HG03521 (cell line): ENCODE measurements around the gene PLIN3.
"Not testable (repeated sequence)": the region's sequence is repeated elsewhere in the genome, so short reads cannot be mapped to it uniquely, and the experiment has no call there.

ENCODE experiments used
- ATAC-seq: cut with Tn5 transposase; IDR thresholded peaks from one replicate; pipeline ENCODE4 v1.9.1; 2021; ENCODE audit warnings: mild to moderate bottlenecking, moderate library complexity; ENCODE audit not compliant: unreplicated experiment

The PLIN3 gene

DNA sequence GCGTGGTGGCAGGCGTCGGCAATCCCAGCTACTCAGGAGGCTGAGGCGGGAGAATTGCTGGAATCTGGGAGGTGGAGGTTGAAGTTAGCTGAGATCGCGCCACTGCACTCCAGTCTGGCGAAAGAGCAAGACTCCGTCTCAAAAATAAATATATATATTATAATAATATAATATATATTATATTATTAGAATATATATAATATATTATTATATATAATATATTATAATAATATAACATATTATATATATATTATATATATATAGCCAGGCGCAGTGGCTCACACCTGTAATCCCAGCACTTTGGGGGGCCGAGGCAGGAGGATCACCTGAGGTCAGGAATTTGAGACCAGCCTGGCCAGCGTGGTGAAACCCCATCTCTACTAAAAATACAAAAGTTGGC lies 25.5 kb upstream of the PLIN3 start:
- ATAC-seq: not testable (repeated sequence)

GRCh38 chr19:4891066-4891465 lies 23.6 kb upstream of the PLIN3 start:
- no peak for ATAC-seq

- no peak for ATAC-seq
These were observed 21.8 kb upstream of the PLIN3 start for GRCh38 chr19:4889034-4889815.

DNA sequence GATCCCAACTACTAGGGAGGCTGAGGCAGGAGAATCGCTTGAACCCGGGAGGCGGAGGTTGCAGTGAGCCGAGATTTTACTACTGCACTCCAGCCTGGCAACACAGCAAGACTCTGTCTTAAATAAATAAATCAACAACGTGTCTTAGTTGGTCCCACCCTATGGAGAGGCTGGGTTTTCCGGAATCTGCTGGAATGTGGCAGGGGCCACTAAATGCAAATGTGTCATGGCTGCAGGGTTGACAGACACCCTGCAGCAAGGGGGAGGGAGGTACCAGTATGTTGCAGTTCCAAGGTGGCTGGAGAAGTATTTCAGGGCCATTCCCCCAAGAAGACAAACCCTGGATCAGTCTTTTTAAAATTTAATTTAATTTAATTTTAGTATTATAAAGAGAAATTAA lies 20.3 kb upstream of the PLIN3 start:
- not testable (repeated sequence) for ATAC-seq

- ATAC-seq: not testable (repeated sequence)
These were observed 17.5 kb upstream of the PLIN3 start for GRCh38 chr19:4884993-4885392.

DNA sequence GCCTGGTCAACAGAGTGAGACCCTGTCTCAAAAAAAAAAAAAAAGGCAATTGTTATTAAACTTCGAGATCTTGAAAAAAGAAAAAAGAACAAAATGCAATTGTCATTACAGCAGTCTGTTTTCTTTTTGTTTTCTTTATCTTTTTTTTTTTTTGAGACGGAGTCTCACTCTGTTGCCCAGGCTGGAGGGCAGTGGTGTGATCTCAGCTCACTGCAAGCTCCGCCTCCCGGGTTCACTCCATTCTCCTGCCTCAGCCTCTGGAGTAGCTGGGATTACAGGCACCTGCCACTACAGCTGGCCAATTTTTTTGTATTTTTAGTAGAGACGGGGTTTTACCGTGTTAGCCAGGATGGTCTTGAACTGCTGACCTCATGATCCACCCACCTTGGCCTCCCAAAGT lies 15.4 kb upstream of the PLIN3 start:
- ATAC-seq: not testable (repeated sequence)

DNA sequence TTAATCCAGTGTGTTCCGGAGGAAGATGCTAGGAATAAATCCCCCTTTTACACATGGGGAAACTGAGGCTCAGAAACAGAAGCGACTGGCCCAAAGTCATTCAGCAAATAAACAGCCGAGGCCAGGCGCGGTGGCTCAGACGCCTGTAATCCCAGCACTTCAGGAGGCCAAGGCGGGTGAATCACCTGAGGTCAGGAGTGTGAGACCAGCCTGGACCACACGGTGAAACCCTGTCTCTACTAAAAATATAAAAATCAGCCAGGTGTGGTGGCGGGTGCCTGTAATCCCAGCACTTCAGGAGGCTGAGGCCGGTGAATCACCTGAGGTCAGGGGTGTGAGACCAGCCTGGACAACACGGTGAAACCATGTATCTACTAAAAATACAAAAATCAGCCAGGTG lies 11.6 kb upstream of the PLIN3 start:
- ATAC-seq: no peak

- no peak for ATAC-seq
These were observed 11.1 kb upstream of the PLIN3 start for GRCh38 chr19:4878491-4878968.

GRCh38 chr19:4877753-4878490 lies 10.5 kb upstream of the PLIN3 start:
- ATAC-seq: no peak

DNA sequence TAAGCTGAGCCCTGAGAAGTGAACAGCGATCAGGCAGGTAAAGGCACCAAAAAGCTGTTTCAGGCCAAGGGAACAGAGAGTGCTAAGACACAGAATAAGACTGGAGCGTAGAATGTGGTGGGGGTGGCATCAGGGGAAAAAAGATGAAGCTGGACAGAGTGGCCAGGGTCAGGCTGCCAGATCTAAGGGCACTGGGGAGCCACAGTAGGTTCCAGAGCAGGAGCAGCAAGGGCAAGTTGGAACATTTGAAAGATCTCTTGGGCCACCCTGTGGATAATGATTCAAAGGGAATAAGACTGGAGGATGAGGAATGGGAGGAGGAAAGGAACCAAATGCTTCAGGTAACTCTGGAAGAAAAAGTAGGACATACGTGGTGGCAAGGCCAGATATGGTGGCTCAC lies 6.5 kb upstream of the PLIN3 start:
- ATAC-seq: no peak

GRCh38 chr19:4871711-4872110 lies 4.2 kb upstream of the PLIN3 start:
- ATAC-seq: no peak

- ATAC-seq: no peak
These were observed 2.7 kb upstream of the PLIN3 start for GRCh38 chr19:4870025-4870700.

GRCh38 chr19:4868286-4868834 lies 893 bp upstream of the PLIN3 start:
- ATAC-seq: no peak

DNA sequence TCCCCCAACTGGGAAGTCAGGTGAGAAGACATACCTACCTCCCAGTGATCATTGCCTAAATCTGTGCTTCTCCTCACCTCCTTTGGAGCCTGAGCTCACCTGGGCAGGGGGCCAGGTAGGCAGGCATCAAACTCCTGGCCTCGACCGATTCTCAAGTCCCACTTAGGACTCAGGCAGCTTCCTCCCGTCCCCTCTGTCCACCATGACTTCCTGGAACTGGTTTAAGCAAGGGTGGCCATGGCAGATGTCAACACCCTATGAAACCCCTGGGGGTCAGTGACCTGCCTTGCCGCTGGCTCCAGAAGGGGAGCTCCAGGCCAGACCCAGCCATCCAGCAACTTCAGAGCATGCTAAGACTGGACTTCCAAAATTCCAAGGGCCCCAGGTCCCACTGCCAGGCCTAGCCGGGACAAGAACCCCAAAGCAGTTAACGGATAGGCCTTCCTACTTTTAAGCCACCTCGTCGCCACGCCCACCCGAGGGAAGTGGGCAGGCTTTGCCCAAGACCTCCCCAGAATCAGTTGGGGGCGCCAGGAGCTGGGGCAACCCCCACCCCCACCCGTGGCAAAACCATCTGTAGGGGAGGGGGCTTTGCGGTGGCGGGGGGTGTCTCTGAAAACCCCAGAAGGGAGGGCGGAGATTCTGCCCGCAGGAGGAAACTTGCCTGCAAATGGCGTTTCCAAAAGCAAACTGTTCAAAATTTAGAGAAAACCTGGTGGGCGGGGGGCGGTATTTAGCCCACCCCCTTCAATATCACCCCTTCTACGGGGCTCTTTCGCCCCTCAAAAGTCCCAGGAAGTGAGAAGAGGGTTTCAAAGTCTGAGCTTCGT lies 657 bp downstream of the PLIN3 start:
- ATAC-seq: no peak

GRCh38 chr19:4861147-4861546 lies 6.3 kb downstream of the PLIN3 start:
- no peak for ATAC-seq

GRCh38 chr19:4859697-4860096 lies 7.8 kb downstream of the PLIN3 start:
- no peak for ATAC-seq

DNA sequence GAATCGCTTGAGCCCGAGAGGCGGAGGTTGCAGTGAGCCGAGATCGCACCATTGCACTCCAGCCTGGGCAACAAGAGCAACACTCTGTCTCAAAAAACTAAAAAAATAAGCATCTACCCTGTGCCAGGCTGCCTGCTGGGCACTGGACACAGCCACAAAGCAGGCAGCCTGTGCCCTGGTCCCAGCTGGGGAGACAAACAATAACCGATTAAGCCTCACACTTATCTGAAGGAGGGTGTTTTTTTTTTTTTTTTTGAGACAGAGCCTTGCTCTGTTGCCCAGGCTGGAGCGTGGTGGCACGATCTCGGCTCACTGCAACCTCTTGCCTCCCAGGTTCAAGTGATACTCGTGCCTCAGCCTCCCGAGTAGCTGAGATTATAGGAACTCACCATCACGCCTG lies 11.0 kb downstream of the PLIN3 start:
- not testable (repeated sequence) for ATAC-seq

GRCh38 chr19:4853506-4853905 lies 14.0 kb downstream of the PLIN3 start:
- not testable (repeated sequence) for ATAC-seq

DNA sequence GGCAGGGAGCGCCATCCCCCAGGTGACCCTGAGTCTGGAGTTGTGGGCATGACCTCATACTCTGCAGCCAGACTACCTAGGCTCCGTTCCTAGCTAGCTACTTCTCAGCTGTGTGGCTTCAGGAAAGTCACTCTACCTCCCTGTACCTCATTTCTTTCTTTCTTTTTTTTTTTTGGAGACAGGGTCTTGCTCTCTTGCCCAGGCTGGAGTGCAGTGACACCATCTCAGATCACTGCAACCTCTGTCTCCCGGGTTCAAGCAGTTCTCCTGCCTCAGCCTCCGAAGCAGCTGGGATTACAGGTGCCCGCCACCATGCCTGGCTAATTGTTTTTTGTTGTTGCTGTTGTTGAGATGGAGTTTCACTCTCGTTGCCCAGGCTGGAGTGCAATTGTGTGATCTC lies 15.0 kb downstream of the PLIN3 start:
- no peak for ATAC-seq

DNA sequence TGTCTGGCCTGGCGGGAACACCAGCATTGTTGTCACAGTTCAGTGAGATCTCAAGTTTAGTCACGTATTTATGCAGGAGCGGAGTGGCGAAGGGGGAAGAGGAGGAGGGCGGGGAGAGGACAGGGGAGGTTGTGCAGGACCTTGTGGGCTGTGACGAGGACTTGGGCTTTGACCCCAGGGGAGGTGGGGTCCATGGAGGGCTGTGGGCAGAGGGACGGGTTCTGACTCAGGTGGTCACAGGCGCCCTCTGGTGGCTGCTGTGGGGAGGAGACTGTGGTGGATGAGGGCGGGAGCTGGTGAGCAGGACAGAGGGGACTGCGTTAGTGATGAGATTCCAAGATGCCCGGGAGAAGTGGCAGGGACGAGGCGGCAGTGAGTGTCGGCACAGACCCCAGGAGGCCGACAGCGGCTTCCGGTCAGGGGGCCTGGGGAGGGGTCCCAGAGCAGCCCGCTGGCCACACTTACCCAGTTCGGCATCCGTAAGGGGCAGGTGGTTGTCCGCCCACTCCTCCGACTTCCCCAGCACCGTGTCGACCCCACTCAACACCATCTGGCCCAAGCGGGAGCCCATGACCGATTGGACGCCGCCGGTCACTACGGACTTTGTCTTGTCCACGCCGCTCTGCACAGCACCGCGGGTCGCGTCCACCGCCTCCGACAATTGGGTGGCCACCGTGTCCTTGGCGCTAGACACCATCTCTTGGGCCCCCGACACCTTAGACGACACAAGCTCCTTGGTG lies 15.7 kb downstream of the PLIN3 start:
- no peak for ATAC-seq
